ENCODE data around the gene WSCD2. TPM values are rescaled to one million over a fixed set of nuclear protein-coding genes. Genes with fewer than 3 reads are reported as not detected.

The WSCD2 gene
- total and polyA plus RNA-seq, 2 donors (not counting 3 experiments of a cell fraction or from before 2014, with no cell fraction given): not detected

- Histone ChIP-seq H3K27me3 (ENCODE audit: control insufficient read depth in 2 of 2, insufficient read depth in 2 of 2, low read length in 2 of 2) (no peaks in the 10 kb centered on the region), H3K9me3 (replicated peaks; ENCODE audit: control insufficient read depth, insufficient read depth, low read length) (no peaks in the 10 kb centered on the region), H3K4me3 (replicated peaks in 1 of 3; ENCODE audit: insufficient read depth in 1 of 3, low read depth in 1 of 3, low read length in 3 of 3) (no peak overlapping the region), H3K79me2 (ENCODE audit: control insufficient read depth, insufficient read depth, low read length) (no peaks in the 10 kb centered on the region), H3K9ac (replicated peaks; ENCODE audit: extremely low read depth, insufficient read depth, low read length) (no peak overlapping the region), H3K9me1 (replicated peaks; ENCODE audit: control insufficient read depth, extremely low read depth, insufficient read depth, low read length) (no peaks in the 10 kb centered on the region), H2AFZ (ENCODE audit: low read depth, low read length) (no peak overlapping the region), H3K4me2 (ENCODE audit: insufficient read depth, low read length) (no peak overlapping the region), H3K36me3 (ENCODE audit: control insufficient read depth in 2 of 2, extremely low read depth in 1 of 2, insufficient read depth in 2 of 2, low read length in 2 of 2) (no peaks in the 10 kb centered on the region), H4K20me1 (replicated peaks; ENCODE audit: control insufficient read depth, extremely low read depth, insufficient read depth, low read length) (no peaks in the 10 kb centered on the region), H3K27ac (ENCODE audit: insufficient read depth, low read depth, low read length) (no peak overlapping the region), H3K4me1 (ENCODE audit: control insufficient read depth, extremely low read depth, insufficient read depth, low read length) (peaks cover 3% of the 10 kb centered on the region)
- CTCF ChIA-PET: no interaction called here
- DNase-seq (ENCODE audit: low read depth, low spot score) (no peak), FAIRE-seq (no peak)
- POLR2A ChIA-PET: no interaction called here
- no TSS peak for BruUV-seq (replicated peaks)
- dilution Hi-C loops (cut with MboI; ENCODE audit: extremely low pct_ligation_motif_present, low sequenced_read_pairs): no loop called here
- intact Hi-C loops (cut with micrococcal nuclease): no loop called here
- TF ChIP-seq FOS (IDR thresholded peaks at IDR 0.05; ENCODE audit: borderline replicate concordance, insufficient read depth, low read length) (no peak), POLR2A (IDR thresholded peaks at IDR 0.05; ENCODE audit: low read depth, low read length) (no peak), EZH2 (IDR thresholded peaks at IDR 0.05; ENCODE audit: borderline replicate concordance, low read depth, low read length, severe bottlenecking) (no peak), MYC (IDR thresholded peaks at IDR 0.05; ENCODE audit: low read depth, low read length) (no peak), GATA2 (IDR thresholded peaks at IDR 0.05; ENCODE audit: insufficient read depth, insufficient read length, low read depth, low read length) (no peak), JUN (IDR thresholded peaks at IDR 0.05; ENCODE audit: borderline replicate concordance, insufficient read depth, insufficient read length, low read depth) (no peak)
- TF ChIP-seq, protein P1, sequence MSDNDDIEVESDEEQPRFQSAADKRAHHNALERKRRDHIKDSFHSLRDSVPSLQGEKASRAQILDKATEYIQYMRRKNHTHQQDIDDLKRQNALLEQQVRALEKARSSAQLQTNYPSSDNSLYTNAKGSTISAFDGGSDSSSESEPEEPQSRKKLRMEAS (IDR thresholded peaks at IDR 0.05; ENCODE audit: insufficient read depth, insufficient read length): no peak
These were observed 155.9 kb downstream of the WSCD2 start for GRCh38 chr12:108285016-108285415.

DNA sequence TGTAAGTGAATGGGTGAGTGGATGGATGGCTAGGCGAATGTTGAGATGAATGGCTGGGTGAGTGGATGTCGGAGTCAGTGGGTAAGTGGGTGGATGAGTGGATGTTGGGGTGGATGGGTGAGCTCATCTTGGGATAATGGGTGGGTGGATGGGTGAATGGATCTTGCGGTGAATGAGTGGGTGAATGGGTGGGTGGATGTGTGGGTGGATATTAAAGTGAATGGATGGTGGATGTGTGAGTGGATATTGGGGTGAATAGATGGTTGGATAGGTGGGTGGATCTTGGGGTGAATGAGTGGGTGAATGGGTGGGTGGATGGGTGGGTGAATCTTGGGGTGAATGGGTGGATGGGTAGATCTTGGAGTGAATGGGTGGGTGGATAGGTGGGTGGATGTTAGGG is 158.1 kb downstream of the WSCD2 start:
- Histone ChIP-seq H3K4me2 (ENCODE audit: insufficient read depth, low read length) (no peak overlapping the region), H3K9me3 (replicated peaks; ENCODE audit: control insufficient read depth, insufficient read depth, low read length) (no peaks in the 10 kb centered on the region), H3K9me1 (replicated peaks; ENCODE audit: control insufficient read depth, extremely low read depth, insufficient read depth, low read length) (no peaks in the 10 kb centered on the region), H3K27ac (ENCODE audit: insufficient read depth, low read depth, low read length) (no peak overlapping the region), H2AFZ (ENCODE audit: low read depth, low read length) (no peak overlapping the region), H3K36me3 (ENCODE audit: control insufficient read depth in 2 of 2, extremely low read depth in 1 of 2, insufficient read depth in 2 of 2, low read length in 2 of 2) (no peaks in the 10 kb centered on the region), H3K27me3 (ENCODE audit: control insufficient read depth in 2 of 2, insufficient read depth in 2 of 2, low read length in 2 of 2) (peaks cover 0 to 5% of the 10 kb centered on the region in 2 experiments), H3K4me1 (ENCODE audit: control insufficient read depth, extremely low read depth, insufficient read depth, low read length) (peaks cover 3% of the 10 kb centered on the region), H3K79me2 (ENCODE audit: control insufficient read depth, insufficient read depth, low read length) (no peaks in the 10 kb centered on the region), H3K4me3 (replicated peaks in 1 of 3; ENCODE audit: insufficient read depth in 1 of 3, low read depth in 1 of 3, low read length in 3 of 3) (no peak overlapping the region), H3K9ac (replicated peaks; ENCODE audit: extremely low read depth, insufficient read depth, low read length) (no peak overlapping the region), H4K20me1 (replicated peaks; ENCODE audit: control insufficient read depth, extremely low read depth, insufficient read depth, low read length) (no peaks in the 10 kb centered on the region)
- no TSS peak for BruUV-seq (replicated peaks)
- dilution Hi-C loops (cut with MboI; ENCODE audit: extremely low pct_ligation_motif_present, low sequenced_read_pairs) (no loop called here), intact Hi-C loops (cut with micrococcal nuclease) (no loop called here)
- ChIA-PET CTCF (no interaction called here), POLR2A (no interaction called here)
- no peak for FAIRE-seq
- TF ChIP-seq GATA2 (IDR thresholded peaks at IDR 0.05; ENCODE audit: insufficient read depth, insufficient read length, low read depth, low read length) (no peak), POLR2AphosphoS5 (IDR thresholded peaks at IDR 0.05; ENCODE audit: insufficient read depth, low read depth, low read length) (no peak), MYC (IDR thresholded peaks at IDR 0.05; ENCODE audit: low read depth, low read length) (no peak), FOS (IDR thresholded peaks at IDR 0.05; ENCODE audit: borderline replicate concordance, insufficient read depth, low read length) (no peak), CTCF (IDR thresholded peaks at IDR 0.05; ENCODE audit: extremely low read depth in 1 of 2, insufficient read depth in 1 of 2, low read depth in 1 of 2, low read length in 2 of 2) (no peak), EZH2 (IDR thresholded peaks at IDR 0.05; ENCODE audit: borderline replicate concordance, low read depth, low read length, severe bottlenecking) (no peak), JUN (IDR thresholded peaks at IDR 0.05; ENCODE audit: borderline replicate concordance, insufficient read depth, insufficient read length, low read depth) (no peak), POLR2A (IDR thresholded peaks at IDR 0.05; ENCODE audit: low read depth, low read length) (no peak)
- TF ChIP-seq, protein P1 (IDR thresholded peaks at IDR 0.05; ENCODE audit: insufficient read depth, insufficient read length): no peak
- DNase-seq (ENCODE audit: low read depth, low spot score): no peak
